ENCODE measurements around the gene CAV3. TPM values are rescaled to one million over a fixed set of nuclear protein-coding genes. Genes with fewer than 3 reads are reported as not detected.

Gene CAV3
- total and polyA plus RNA-seq, 2 donors (not counting 3 experiments of a cell fraction or from before 2014, with no cell fraction given) = not detected

- no peak overlapping the region for H3K4me2 ChIP-seq (ENCODE audit: insufficient read depth, low read length)
- peaks cover 12% of the 10 kb centered on the region for H3K4me1 ChIP-seq (ENCODE audit: control insufficient read depth, extremely low read depth, insufficient read depth, low read length)
- POLR2A ChIA-PET = no interaction called here
- no TSS peak for BruUV-seq (replicated peaks)
- dilution Hi-C loops (cut with MboI; ENCODE audit: extremely low pct_ligation_motif_present, low sequenced_read_pairs) = no loop called here
- no peak overlapping the region for H3K4me3 ChIP-seq (replicated peaks in 1 of 3; ENCODE audit: insufficient read depth in 1 of 3, low read depth in 1 of 3, low read length in 3 of 3)
- H3K79me2 ChIP-seq (ENCODE audit: control insufficient read depth, insufficient read depth, low read length) = no peaks in the 10 kb centered on the region
- TF ChIP-seq JUN (IDR thresholded peaks at IDR 0.05; ENCODE audit: borderline replicate concordance, insufficient read depth, insufficient read length, low read depth) (no peak), POLR2AphosphoS5 (IDR thresholded peaks at IDR 0.05; ENCODE audit: insufficient read depth, low read depth, low read length) (no peak), EZH2 (IDR thresholded peaks at IDR 0.05; ENCODE audit: borderline replicate concordance, low read depth, low read length, severe bottlenecking) (no peak), FOS (IDR thresholded peaks at IDR 0.05; ENCODE audit: borderline replicate concordance, insufficient read depth, low read length) (no peak), GATA2 (IDR thresholded peaks at IDR 0.05; ENCODE audit: insufficient read depth, insufficient read length, low read depth, low read length) (no peak), MYC (IDR thresholded peaks at IDR 0.05; ENCODE audit: low read depth, low read length) (no peak), POLR2A (IDR thresholded peaks at IDR 0.05; ENCODE audit: low read depth, low read length) (no peak)
- TF ChIP-seq, protein P1, sequence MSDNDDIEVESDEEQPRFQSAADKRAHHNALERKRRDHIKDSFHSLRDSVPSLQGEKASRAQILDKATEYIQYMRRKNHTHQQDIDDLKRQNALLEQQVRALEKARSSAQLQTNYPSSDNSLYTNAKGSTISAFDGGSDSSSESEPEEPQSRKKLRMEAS (IDR thresholded peaks at IDR 0.05; ENCODE audit: insufficient read depth, insufficient read length) = no peak
- TF ChIP-seq, protein P2, sequence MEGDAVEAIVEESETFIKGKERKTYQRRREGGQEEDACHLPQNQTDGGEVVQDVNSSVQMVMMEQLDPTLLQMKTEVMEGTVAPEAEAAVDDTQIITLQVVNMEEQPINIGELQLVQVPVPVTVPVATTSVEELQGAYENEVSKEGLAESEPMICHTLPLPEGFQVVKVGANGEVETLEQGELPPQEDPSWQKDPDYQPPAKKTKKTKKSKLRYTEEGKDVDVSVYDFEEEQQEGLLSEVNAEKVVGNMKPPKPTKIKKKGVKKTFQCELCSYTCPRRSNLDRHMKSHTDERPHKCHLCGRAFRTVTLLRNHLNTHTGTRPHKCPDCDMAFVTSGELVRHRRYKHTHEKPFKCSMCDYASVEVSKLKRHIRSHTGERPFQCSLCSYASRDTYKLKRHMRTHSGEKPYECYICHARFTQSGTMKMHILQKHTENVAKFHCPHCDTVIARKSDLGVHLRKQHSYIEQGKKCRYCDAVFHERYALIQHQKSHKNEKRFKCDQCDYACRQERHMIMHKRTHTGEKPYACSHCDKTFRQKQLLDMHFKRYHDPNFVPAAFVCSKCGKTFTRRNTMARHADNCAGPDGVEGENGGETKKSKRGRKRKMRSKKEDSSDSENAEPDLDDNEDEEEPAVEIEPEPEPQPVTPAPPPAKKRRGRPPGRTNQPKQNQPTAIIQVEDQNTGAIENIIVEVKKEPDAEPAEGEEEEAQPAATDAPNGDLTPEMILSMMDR (IDR thresholded peaks at IDR 0.05; ENCODE audit: extremely low read depth in 1 of 2, insufficient read depth in 1 of 2, low read depth in 1 of 2, low read length in 2 of 2) = no peak
- no peaks in the 10 kb centered on the region for H3K27me3 ChIP-seq (ENCODE audit: control insufficient read depth in 2 of 2, insufficient read depth in 2 of 2, low read length in 2 of 2)
- no peak overlapping the region for H3K9ac ChIP-seq (replicated peaks; ENCODE audit: extremely low read depth, insufficient read depth, low read length)
- no peaks in the 10 kb centered on the region for H3K36me3 ChIP-seq (ENCODE audit: control insufficient read depth in 2 of 2, extremely low read depth in 1 of 2, insufficient read depth in 2 of 2, low read length in 2 of 2)
- intact Hi-C loops (cut with micrococcal nuclease) = no loop called here
- no peaks in the 10 kb centered on the region for H4K20me1 ChIP-seq (replicated peaks; ENCODE audit: control insufficient read depth, extremely low read depth, insufficient read depth, low read length)
- H3K27ac ChIP-seq (ENCODE audit: insufficient read depth, low read depth, low read length) = no peak overlapping the region
- CTCF ChIA-PET = no interaction called here
- FAIRE-seq = no peak
- DNase-seq (ENCODE audit: low read depth, low spot score) = no peak
- H3K9me3 ChIP-seq (replicated peaks; ENCODE audit: control insufficient read depth, insufficient read depth, low read length) = no peaks in the 10 kb centered on the region
- H2AFZ ChIP-seq (ENCODE audit: low read depth, low read length) = no peak overlapping the region
- H3K9me1 ChIP-seq (replicated peaks; ENCODE audit: control insufficient read depth, extremely low read depth, insufficient read depth, low read length) = no peaks in the 10 kb centered on the region
Observed at GRCh38 chr3:8737301-8737700, 3.7 kb downstream of the CAV3 start.
